ENCODE measurements around the gene PAQR8.
"Not testable (repeated sequence)": the region's sequence is repeated elsewhere in the genome, so short reads cannot be mapped to it uniquely, and the experiment has no call there.

The PAQR8 gene

GRCh38 chr6:52419809-52420667 is 58.1 kb downstream of the PAQR8 start, which contains the start of gene EFHC1:
EFHC1 (plus strand) TSS chr6:52420342; CDS start chr6:52420411, 69 bp downstream.
- Histone ChIP-seq H3K4me1 (ENCODE audit: insufficient read depth, low read length) (peaks cover 31% of the 10 kb centered on the region), H3K9me3 (ENCODE audit: control insufficient read depth, insufficient read depth, low read length) (no peaks in the 10 kb centered on the region), H3K36me3 (ENCODE audit: insufficient read depth, low read length) (no peaks in the 10 kb centered on the region), H3K9ac (ENCODE audit: low read depth, low read length) (peak within 1 kb of the TSS; percentile 81)

GRCh38 chr6:52420668-52421358 is 58.9 kb downstream of the PAQR8 start:
- H3K36me3 ChIP-seq (ENCODE audit: insufficient read depth, low read length), result no peaks in the 10 kb centered on the region
- peaks cover 32% of the 10 kb centered on the region for H3K4me1 ChIP-seq (ENCODE audit: insufficient read depth, low read length)
- no peaks in the 10 kb centered on the region for H3K9me3 ChIP-seq (ENCODE audit: control insufficient read depth, insufficient read depth, low read length)
- peak overlapping the region; percentile 81 for H3K9ac ChIP-seq (ENCODE audit: low read depth, low read length)

- Histone ChIP-seq H3K4me1 (ENCODE audit: insufficient read depth, low read length) (peaks cover 26% of the 10 kb centered on the region), H3K36me3 (ENCODE audit: insufficient read depth, low read length) (no peaks in the 10 kb centered on the region), H3K9ac (ENCODE audit: low read depth, low read length) (no peak overlapping the region), H3K9me3 (ENCODE audit: control insufficient read depth, insufficient read depth, low read length) (no peaks in the 10 kb centered on the region)
Observed at GRCh38 chr6:52422156-52422555, 60.2 kb downstream of the PAQR8 start.

GRCh38 chr6:52423448-52423847 is 61.5 kb downstream of the PAQR8 start:
- Histone ChIP-seq H3K4me1 (ENCODE audit: insufficient read depth, low read length) (peaks cover 21% of the 10 kb centered on the region), H3K9ac (ENCODE audit: low read depth, low read length) (no peak overlapping the region), H3K9me3 (ENCODE audit: control insufficient read depth, insufficient read depth, low read length) (no peaks in the 10 kb centered on the region), H3K36me3 (ENCODE audit: insufficient read depth, low read length) (no peaks in the 10 kb centered on the region)

DNA sequence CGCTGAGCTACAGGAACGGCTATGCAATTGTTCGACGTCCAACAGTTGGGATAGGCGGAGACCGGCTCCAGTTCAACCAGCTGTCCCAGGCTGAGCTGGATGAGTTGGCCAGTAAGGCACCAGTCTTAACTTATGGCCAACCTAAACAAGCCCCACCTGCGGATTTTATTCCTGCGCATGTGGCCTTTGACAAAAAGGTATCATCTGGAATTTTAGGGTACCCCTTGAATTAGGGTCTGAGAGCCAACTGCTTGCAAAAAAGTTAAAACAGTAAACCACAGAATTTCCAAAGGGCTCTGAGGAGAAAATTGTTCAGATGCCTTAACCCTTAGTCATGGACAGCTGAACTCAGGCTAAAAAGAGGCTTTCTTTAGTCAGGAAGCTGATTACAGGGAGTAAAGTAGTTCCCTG is 62.0 kb downstream of the PAQR8 start:
- Histone ChIP-seq H3K4me1 (ENCODE audit: insufficient read depth, low read length) (peaks cover 21% of the 10 kb centered on the region), H3K9me3 (ENCODE audit: control insufficient read depth, insufficient read depth, low read length) (no peaks in the 10 kb centered on the region), H3K9ac (ENCODE audit: low read depth, low read length) (peak overlapping the region; percentile 6; the same call in 1 of the 2 replicates), H3K36me3 (ENCODE audit: insufficient read depth, low read length) (no peaks in the 10 kb centered on the region)

DNA sequence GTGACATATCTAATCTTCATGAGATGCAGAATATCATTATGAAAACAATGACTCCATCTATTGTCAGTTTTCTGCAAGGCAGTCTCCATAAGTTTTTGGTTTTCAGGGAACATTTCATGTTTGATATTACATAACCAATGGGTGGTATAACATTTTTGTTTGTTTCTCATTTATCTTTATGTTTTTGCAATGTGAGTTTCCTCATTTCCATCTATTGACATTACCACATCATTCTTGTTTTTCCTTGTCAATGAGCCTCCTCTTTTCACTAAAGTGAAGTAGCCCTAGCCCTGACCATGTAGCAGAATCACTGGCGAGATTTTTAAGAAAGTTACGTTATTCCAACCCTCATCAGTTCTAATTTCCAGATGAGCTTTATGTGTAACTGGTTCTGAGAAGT is 62.6 kb downstream of the PAQR8 start:
- Histone ChIP-seq H3K9ac (ENCODE audit: low read depth, low read length) (no peak overlapping the region), H3K9me3 (ENCODE audit: control insufficient read depth, insufficient read depth, low read length) (no peaks in the 10 kb centered on the region), H3K4me1 (ENCODE audit: insufficient read depth, low read length) (peaks cover 21% of the 10 kb centered on the region), H3K36me3 (ENCODE audit: insufficient read depth, low read length) (no peaks in the 10 kb centered on the region)

- H3K4me1 ChIP-seq (ENCODE audit: insufficient read depth, low read length), result peaks cover 21% of the 10 kb centered on the region
- no peaks in the 10 kb centered on the region for H3K9me3 ChIP-seq (ENCODE audit: control insufficient read depth, insufficient read depth, low read length)
- H3K9ac ChIP-seq (ENCODE audit: low read depth, low read length), result no peak overlapping the region
- H3K36me3 ChIP-seq (ENCODE audit: insufficient read depth, low read length), result no peaks in the 10 kb centered on the region
Observed at GRCh38 chr6:52426667-52427066, 64.7 kb downstream of the PAQR8 start.

GRCh38 chr6:52433294-52433693 is 71.3 kb downstream of the PAQR8 start:
- not testable (repeated sequence) for H3K36me3 ChIP-seq (ENCODE audit: insufficient read depth, low read length); H3K9me3 ChIP-seq (ENCODE audit: control insufficient read depth, insufficient read depth, low read length); H3K9ac ChIP-seq (ENCODE audit: low read depth, low read length); H3K4me1 ChIP-seq (ENCODE audit: insufficient read depth, low read length)

GRCh38 chr6:52435345-52435744 is 73.4 kb downstream of the PAQR8 start:
- no peaks in the 10 kb centered on the region for H3K4me1 ChIP-seq (ENCODE audit: insufficient read depth, low read length)
- no peaks in the 10 kb centered on the region for H3K9me3 ChIP-seq (ENCODE audit: control insufficient read depth, insufficient read depth, low read length)
- H3K36me3 ChIP-seq (ENCODE audit: insufficient read depth, low read length), result no peaks in the 10 kb centered on the region; the same call in 1 of the 2 replicates
- H3K9ac ChIP-seq (ENCODE audit: low read depth, low read length), result no peak overlapping the region

DNA sequence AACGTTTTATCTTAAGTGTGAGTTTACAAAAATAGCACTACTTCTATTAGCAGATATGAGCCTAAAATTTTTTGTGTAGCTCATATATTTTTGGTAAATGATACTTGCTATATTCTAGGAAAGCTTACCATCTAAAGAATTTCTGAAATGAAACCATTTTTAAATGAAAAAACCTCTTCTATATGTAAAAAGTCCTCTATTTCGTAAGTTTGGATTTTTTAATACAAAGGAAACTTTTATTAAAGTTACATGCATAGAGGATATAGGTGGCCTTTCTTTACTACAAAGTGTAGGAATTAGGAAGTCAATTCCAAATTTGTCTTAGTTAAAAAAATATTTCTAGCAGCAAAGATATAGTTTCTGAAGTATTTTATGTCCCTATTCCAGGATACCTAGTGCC is 77.0 kb downstream of the PAQR8 start:
- no peaks in the 10 kb centered on the region for H3K9me3 ChIP-seq (ENCODE audit: control insufficient read depth, insufficient read depth, low read length)
- no peaks in the 10 kb centered on the region for H3K4me1 ChIP-seq (ENCODE audit: insufficient read depth, low read length)
- H3K9ac ChIP-seq (ENCODE audit: low read depth, low read length), result no peak overlapping the region
- H3K36me3 ChIP-seq (ENCODE audit: insufficient read depth, low read length), result no peaks in the 10 kb centered on the region; the same call in 1 of the 2 replicates

DNA sequence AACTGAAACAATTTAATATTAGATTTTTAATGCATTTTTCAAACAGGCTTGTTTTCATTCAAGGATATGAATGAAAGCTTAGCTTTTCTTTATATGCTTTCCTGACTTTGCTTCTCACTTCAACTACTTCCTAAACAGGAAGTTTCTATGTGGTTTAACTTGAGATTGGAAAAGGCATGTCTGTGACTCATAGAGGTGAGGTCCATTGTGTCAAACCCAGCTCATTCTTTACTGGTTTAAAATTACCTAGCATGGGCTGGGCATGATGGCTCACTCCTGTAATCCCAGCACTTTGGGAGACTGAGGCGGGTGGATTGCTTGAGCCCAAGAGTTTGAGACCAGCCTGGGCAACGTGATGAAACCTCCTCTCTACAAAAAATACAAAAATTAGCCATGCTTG is 92.6 kb downstream of the PAQR8 start:
- Histone ChIP-seq H3K9ac (ENCODE audit: low read depth, low read length) (no peak overlapping the region), H3K36me3 (ENCODE audit: insufficient read depth, low read length) (no peaks in the 10 kb centered on the region; the same call in 1 of the 2 replicates), H3K4me1 (ENCODE audit: insufficient read depth, low read length) (peaks cover 11% of the 10 kb centered on the region), H3K9me3 (ENCODE audit: control insufficient read depth, insufficient read depth, low read length) (peaks cover 5% of the 10 kb centered on the region)

DNA sequence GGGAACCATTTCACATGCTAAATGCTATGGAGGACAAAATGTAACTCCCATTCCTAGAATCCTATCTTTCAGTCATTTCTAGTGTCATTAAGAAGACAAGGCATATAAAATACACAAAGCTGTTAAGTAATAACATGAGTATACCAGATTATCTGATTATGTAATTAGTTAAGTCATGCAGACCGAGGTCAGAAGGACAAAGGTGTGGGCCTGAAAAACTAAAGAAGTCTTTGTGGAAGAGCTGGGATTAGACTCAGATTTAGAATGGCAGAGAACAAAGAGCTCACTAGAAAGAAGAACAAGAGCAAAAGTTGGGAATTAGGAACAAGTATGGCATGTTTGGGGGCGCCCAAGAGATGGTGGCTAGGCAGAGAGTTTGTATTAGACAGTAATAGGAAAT is 95.1 kb downstream of the PAQR8 start:
- Histone ChIP-seq H3K36me3 (ENCODE audit: insufficient read depth, low read length) (no peaks in the 10 kb centered on the region; the same call in 1 of the 2 replicates), H3K9ac (ENCODE audit: low read depth, low read length) (no peak overlapping the region), H3K4me1 (ENCODE audit: insufficient read depth, low read length) (peaks cover 11% of the 10 kb centered on the region), H3K9me3 (ENCODE audit: control insufficient read depth, insufficient read depth, low read length) (no peaks in the 10 kb centered on the region)
